HG02852 (cell line): ENCODE measurements around the gene CSN3.

Experiments used
- ATAC-seq: cut with Tn5 transposase; IDR thresholded peaks from one replicate; pipeline ENCODE4 v1.9.1; 2021; ENCODE audit warnings: mild to moderate bottlenecking, moderate library complexity; ENCODE audit not compliant: unreplicated experiment

Gene CSN3

GRCh38 chr4:70288651-70289050 is 46.3 kb downstream of the CSN3 start:
- ATAC-seq: no peak

GRCh38 chr4:70291341-70291740 is 48.9 kb downstream of the CSN3 start:
- no peak for ATAC-seq

GRCh38 chr4:70297576-70297975 is 55.2 kb downstream of the CSN3 start:
- no peak for ATAC-seq

GRCh38 chr4:70298051-70298450 is 55.7 kb downstream of the CSN3 start:
- no peak for ATAC-seq

GRCh38 chr4:70299643-70300042 is 57.2 kb downstream of the CSN3 start:
- no peak for ATAC-seq

- ATAC-seq: no peak
Observed at GRCh38 chr4:70300215-70300614, 57.8 kb downstream of the CSN3 start.
